Activated CD4-positive, alpha-beta T cell treated with anti-CD3 and anti-CD28 coated beads, Interleukin-2, amount 50 U/mL, for 48 hours (primary cell): ENCODE results near the gene TAS2R60.
"Not testable (repeated sequence)": the region's sequence is repeated elsewhere in the genome, so short reads cannot be mapped to it uniquely, and the experiment has no call there.

ENCODE experiments used
- DNase-seq, 2 experiments: peaks; one replicate each; pipeline ENCODE4 v3.0.0-alpha.2; 2020

Gene TAS2R60

DNA sequence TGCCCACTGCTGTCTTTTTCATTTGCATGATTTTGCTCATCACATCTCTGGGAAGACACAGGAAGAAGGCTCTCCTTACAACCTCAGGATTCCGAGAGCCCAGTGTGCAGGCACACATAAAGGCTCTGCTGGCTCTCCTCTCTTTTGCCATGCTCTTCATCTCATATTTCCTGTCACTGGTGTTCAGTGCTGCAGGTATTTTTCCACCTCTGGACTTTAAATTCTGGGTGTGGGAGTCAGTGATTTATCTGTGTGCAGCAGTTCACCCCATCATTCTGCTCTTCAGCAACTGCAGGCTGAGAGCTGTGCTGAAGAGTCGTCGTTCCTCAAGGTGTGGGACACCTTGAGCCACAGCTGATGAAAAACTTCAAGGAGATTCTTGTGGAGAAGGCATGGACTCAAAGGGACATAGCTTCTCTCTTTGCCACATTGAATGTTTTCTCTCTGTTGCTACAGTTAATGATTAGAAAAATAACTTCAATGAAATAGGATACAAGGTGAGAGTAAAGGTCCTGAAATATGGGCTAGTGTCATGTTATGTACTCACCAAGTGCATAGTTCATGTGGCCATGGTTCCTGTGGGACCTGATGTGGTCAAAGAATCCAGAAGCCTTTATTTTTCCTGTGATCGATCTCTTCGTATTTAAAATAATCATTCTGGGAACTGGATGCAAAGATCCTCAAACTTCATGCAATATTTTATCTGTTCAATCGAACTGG, 970 bp downstream of the TAS2R60 start:
- DNase-seq: no peak

DNA sequence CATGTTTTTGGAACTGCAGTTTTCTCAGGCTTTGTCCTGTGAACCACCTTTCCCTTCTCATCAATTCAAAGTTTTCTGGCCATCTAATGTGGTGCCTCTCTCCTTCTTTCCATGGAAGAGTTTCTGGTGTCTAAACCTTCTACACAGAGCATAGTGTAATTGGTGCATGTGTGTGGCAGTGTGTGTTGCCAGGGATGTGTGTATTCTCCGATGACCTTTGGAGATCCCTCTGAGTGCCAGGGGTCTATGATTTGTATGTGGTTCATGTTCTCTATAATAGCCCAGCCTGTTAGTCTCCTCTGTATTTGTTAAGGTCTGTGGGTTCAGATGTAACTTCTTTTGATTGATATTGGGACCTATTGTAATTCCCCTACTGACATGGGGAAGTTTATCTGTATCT, 1.5 kb downstream of the TAS2R60 start:
- no peak for DNase-seq

DNA sequence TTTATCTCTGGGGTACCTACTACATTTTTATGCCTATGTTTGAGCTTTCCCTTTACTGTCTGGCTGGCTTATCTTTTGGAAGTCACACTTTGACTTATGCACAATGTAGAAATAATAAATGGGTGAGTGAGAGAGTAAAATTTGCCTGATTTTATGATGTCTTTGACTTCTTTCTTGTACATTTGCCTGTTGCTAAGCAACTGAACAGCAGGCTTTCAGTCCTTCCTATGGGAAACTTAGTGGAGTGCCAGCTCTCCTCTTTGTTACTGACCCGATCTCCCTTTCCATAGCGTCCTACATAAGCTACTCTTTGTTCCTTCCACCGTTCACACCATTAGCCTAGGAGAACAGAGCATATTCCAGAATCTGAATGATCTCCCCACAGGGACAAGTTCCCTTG, 4.2 kb downstream of the TAS2R60 start:
- no peak for DNase-seq

DNA sequence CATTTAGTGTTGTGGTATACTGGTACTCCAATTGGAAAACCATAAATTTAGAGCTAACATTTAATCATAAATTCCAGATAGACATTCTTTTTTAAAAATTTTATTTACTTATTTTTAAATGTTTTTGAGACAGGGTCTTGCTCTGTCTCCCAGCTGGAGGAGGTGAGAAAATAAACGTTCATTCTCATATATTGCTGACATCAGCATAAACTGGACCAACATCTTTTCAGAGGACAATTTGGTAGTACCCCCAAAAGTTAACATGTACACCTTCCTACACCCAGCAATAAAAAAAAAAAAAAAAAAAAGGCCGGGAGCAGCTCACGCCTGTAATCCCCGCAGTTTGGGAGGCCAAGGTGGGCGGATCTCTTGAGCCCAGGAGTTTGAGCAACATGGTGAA, 5.2 kb downstream of the TAS2R60 start:
- DNase-seq: no peak

DNA sequence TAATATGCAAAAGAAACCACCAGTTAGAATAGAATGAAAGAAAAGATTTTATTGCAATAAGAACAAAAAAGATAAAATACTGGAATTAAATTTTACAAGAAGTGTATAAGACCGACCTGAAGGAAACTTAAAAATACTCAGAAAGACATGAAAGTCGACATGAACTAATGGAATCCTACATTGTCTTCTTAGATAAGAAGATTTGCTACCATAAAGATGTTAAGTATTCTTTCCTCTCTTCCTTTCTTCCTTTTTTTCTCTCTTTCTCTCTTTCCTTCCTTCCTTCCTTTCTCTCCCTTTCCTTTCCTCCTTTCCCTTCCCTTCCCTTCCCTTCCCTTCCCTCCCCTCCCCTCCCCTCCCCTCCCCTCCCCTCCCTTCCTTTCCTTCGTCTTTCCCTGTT, 6.5 kb downstream of the TAS2R60 start:
- DNase-seq: no peak

DNA sequence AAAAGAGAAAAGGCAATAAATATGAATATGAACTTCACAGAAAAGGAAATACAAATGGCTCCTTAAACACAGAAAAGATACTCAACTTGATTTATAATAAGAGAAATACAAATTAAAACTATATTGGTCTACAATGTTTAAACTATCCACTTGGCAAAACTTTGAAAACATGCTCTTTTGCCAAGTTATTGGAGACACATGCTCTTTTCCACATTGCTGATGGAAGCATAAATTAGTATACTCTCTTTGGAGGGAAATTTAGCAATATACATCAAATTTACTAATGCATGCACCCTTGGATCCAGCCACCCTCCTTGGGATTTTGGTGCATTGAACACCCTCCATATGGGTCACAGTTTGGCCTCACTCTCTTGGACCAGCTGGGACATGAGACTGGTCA, 7.9 kb downstream of the TAS2R60 start:
- no peak for DNase-seq

DNA sequence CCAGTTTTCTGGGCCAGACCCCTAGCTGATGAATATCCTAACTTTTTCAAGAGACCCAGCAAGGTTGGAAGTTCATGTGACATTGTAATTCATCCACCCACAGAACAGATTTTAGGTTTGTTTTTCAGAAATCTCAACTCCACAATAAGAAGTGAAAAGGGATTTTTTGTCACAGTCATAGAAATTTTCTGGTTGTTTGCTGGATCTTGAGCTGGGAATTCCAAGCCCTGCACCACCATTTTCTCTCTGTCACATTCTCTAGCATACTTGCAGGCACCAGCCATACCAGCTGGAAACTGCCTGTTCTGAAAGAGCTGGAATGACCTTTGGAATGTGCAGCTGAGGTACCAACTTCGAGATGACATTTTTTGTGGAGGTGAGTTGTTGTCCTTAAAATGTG, 8.5 kb downstream of the TAS2R60 start:
- no peak for DNase-seq

DNA sequence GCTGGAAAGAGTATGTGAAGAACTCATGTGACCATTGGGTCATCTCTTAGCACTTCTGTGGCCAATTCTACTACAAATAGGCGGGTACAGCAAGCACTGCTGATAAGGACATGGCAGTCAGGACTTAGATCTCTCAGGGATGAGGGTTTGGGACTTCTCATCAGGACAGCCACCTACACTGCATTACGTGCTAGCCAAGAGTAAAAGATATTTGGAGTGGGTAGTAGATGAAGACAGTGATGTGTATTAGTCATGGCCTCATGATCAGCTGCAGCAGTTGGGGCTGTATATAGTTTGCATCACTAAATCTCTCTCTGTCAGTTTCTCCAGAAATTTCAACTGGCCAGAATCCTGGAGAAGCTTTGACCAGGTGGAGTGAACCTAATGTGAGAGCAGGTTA, 9.2 kb downstream of the TAS2R60 start:
- DNase-seq: no peak

DNA sequence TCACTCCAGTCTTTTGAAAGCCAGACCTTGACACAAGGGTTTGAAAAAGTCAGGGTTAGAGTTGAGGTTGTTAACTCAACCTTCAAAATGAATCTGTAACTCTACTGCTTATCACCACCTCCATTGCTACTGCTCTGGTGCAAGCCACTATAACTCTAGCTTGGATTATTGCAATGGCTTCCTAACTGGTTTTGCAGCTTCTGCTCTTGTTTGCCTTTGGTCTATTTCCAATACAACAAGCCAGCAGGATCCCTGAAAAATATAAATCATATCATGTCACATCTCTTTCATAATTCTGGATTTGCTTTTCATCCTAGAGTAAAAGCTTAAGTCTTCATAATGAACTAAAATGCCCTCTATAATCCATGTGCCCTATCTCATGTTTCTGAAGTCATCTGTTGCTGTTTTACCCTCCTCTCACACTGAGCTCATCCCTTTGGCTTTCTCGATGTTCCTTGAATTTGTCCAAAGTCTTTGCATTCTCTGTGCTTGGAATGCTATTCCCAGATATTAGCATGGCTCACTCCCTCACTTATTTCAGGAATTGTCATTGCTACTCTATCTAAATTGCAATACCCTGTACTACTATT, 10.9 kb downstream of the TAS2R60 start:
- DNase-seq: no peak

DNA sequence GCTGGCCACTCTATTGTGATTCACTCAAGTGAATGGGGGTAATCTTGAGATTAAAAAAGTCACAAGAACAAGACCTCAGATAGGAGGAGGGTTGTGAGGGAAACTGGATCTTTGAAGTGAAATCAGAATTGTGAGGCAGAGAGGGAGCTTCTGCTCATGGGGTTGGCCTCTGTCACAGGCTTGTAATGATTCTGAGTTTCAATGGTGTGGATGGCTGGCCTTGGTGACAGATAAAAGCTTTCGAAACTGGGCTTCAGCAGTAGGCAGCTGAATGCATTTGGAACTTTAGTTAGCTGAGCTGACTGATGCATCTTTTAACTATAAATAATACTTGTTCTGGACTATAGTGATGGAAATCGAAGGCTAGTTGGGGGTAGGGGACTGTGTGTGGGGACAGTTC, 12.2 kb downstream of the TAS2R60 start:
- DNase-seq: no peak

DNA sequence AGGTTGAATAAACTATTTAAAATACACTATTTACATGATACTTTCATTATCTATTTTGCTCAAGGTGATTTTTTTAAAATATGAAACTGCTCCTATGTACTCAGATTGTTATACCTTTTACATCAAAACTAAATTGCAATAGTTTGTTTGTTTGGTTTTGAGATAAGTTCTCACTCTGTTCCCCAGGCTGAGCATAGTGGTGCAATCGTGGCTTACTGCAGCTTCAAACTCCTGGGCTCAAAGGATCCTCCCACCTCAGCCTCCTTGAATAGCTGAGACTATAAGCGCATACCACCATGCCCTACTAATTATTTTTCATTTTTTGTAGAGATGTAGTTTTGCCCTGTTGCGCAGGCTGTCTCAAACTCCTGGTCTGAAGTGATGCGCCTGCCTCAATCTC, 12.7 kb downstream of the TAS2R60 start:
- no peak for DNase-seq

DNA sequence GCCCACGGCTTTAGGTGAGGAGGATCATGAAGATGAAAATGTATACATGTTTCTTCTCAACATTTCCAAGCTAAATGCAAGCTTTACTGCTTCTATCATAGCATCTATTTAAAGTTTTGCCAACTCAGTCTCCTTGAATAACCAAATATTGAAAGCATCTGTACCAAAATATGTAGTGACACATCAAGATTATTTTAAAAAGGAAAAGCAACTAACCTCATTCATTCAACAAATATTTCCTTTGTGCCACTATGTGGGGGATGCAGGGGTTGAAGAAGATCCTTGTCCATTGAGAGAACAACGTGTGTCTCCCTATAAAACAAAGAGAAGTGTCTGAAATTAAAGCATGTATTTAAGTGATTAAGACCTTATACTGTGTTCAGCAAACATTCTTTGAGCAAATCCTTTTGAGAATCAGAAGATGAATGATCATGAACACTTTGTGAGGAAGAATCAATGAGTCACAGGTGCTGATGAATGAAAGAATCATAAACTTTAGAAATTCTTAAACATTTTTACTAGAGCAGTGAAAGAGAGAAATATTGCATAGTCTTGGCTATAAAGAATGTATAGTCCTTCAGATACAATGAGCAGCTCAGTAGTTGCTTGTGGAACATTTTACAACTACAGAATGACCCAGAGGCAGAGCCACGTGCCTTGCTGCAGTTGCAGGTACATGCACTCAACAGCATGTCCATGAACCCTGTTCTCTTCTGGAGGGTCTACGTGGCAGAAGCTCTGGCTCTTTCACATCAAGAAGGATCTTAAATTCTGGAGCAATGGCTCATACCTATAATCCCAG, 13.9 kb downstream of the TAS2R60 start:
- no peak for DNase-seq

DNA sequence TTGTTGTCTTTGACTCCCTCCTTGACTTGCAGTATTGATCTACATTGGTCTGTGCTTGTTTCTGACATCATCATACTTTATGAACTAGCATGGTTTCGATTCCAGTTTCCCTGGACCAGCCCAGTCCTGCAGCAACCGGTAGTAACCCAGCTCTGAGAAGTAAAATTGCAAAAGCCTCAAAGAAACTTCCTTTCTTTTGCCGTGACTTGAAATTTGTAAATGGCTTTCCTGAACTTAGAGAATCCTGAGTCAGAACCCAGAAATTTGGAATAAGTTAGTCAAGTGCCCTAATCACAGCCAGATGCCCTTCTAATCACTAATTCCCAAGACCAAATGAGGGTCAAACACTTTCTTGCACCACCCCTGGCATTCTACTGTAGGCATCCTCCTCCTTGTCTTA, 15.0 kb downstream of the TAS2R60 start:
- DNase-seq: no peak

DNA sequence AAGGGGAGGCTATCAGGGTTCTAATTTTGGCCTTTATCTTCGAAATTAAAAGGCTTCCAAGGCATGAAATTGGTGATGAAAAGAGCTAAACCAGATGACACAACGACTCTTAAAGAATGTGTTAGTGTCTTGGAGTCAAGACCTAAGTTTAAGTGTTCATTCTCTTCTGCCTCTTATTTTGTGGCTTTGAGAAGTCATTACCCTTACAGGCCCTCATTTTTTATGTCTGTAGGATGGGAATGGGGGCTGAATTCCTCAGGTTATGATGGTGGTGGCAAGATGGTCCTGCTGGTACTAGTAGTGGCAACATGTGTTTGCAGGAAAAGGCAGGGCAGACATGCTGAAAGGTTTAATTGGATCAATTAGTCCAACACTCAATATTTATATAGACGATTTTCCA, 15.4 kb downstream of the TAS2R60 start:
- no peak for DNase-seq

DNA sequence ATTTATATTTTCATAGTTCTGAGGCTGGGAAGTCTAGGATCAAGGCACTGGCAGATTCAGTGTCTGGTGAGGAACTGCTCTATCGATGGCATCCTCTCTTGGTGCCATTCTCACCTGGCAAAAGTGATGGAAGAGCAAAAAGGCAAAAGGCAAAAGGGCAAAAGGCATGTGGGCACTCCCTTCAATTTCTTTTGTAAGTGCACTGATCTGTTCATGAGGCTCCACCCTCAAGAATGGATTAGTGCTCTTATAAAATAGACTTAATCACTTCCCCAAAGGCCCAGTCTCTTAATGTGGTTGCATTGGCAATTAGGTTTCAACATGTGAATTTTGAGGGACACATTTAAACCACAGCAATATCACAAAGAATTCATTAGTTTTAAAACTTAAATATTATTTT, 16.1 kb downstream of the TAS2R60 start:
- DNase-seq: no peak

DNA sequence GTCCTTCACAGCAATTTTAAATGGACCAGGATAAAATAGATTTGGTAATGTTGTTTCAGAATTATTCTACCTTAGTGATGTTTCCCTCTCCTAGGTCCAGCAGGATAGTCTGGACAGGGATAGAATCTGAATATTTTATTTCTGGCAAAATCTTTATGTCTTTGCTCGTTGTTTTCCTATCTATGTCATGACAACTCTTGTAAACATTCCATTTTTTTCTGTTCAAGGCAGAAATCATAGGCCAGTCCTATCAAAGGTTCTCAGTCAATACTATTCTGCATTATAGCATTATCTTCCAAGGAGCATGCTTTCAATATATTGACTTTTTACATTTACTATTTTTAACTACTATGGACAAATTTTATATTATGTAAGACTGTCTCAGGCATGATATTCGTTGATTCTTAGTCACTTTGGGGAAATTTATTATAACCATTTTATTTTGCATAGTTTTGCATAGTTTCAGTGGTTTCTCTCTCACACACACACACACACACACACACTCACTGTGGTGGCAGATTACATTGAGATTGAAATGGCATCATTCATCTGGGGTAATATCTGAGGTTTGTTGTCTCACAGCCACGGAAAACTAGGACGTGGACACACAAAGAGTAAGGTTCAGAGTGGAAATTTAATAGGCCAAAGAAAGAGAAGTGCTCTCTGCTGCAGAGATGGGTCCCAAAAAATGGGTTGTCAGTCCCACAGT, 17.2 kb downstream of the TAS2R60 start:
- no peak for DNase-seq

DNA sequence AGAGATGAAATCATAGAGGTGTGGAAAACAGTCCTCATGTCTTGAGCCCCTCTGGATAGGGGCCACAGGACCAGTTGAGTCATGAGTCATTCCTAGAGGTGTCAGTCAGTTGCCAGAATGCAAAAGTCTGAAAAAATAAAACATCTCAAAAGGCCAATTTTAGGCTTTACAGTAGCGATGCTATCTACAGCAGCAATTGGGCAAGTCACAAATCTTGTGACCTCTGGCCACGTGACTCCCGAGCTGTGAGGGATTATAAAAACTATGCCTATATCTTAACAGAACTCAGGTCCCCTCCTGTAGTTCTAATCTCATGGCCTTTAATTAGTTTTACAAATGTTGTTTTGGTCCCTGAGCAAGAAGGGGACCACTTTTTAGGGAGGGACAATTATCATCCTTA, 18.8 kb downstream of the TAS2R60 start:
- no peak for DNase-seq

DNA sequence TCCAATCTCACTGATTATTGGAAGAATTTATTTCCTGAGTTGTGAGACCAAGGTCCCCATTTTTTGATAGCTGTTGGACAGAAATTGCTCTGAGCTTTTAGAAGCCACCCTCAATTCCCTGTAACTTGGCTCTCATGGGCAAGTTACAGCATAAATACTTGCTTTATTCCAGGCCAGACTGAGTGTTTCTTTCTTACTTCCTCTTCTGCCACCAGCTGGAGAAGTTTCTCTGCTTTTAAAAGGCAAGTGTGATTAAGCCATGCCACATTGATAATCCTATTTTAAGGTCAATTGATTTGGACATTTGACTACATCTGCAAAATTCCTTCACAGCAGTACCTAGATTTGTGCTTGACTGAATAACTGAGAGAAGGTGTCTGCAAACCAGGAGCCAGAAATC, 20.3 kb downstream of the TAS2R60 start:
- no peak for DNase-seq

DNA sequence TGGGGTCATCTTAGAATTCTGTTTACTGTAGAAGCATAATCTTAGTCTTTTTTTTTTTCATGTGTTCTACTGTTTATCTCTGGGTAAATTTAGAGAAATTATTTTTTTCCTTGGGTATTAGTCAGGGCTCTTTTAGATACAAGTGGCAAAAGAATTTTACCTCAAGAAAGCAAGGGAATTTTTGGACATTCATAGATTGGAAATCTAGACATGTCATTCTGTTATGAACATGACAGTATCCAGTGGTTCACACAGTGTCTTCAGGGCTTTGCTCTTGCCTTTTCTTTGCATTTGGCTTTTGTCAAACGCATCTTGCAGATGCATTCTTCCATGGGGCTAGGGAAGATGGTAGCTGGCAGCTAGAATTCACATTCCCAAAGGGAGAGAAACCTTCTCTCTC, 20.7 kb downstream of the TAS2R60 start:
- DNase-seq: no peak

DNA sequence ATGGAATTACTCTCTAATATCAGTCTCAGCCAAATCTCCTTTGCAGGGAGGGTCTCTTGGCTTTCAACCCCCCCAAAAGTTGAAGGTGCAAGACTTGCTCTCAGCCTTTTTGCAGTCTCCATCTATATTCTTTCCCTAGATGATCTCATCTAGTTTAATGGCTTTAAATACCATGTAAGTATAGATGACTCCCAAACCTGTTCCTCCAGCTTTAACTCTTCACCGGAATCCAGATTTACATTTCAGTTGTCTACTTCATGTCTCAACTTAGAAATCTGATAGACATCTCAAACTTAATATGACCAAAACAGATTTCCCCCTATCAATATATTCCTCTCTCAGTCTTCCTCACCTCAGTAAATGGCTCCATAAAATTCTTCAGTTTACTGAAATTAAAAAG, 24.5 kb downstream of the TAS2R60 start:
- no peak for DNase-seq

DNA sequence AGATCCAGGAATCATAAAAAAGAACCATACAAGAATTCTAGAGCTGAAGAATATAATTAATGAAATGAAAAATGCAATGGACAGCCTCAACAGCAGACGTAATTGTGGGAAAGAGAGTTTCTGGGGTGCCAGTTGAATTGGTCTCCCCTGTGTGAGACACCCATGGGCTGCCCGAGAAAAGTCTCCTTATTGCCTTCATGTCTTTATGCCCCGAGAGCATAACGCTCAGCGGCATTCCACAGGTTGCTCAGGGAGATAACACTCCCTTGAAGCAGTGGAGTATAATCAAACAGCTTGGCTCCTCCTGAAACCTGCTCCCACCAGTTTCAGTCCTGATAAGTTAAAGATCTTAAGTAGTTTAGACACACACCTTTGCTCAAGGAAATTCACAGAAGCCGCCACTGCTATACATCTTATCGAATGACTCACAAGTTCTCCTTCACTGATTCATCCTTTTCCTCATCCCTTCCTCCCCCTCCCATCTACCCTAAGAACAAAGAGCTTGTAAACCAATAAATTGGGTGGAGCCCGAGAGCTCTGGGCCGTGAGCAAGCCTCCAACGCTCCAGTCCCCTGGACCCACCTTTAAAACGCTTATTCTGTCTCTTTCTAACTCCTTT, 28.9 kb downstream of the TAS2R60 start:
- DNase-seq: not testable (repeated sequence)

DNA sequence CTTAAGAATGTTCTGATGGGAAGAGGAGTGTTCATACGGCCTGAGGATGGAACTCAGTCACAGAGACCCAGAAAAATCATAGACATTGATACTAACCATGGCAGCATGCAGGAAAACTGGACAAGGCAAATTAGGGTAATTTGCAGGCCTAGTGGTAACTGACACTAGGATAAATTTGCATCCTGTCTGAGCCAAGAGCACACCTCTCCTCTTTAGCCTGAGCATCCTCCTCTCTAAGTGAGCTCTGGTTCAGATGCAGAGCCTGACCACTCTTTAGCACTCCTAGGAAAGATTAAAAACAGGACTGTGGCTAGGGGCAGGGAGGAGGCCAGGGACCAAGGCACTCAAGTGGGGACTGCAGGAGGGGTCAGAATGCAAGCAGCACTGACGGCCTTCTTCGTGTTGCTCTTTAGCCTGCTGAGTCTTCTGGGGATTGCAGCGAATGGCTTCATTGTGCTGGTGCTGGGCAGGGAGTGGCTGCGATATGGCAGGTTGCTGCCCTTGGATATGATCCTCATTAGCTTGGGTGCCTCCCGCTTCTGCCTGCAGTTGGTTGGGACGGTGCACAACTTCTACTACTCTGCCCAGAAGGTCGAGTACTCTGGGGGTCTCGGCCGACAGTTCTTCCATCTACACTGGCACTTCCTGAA, 34.4 kb downstream of the TAS2R60 start, which contains the start of gene TAS2R41:
TAS2R41 (plus strand) TSS at position 373 of the 650 bp plus-strand sequence; CDS start at position 373, 0 bp downstream.
- no peak for DNase-seq
